ENCODE results near the gene INSIG1. TPM values are rescaled to one million over a fixed set of nuclear protein-coding genes. Genes with fewer than 3 reads are reported as not detected.

The INSIG1 gene
- total RNA-seq, 1 donor from 2014 or later: 55.7 TPM

- H4K20me1 ChIP-seq (ENCODE audit: insufficient read depth, low read length): no peaks in the 10 kb centered on the region
- no peaks in the 10 kb centered on the region for H3K27me3 ChIP-seq (ENCODE audit: insufficient read depth, low read length)
- H3K4me1 ChIP-seq (ENCODE audit: insufficient read depth, low read length): peaks cover 15% of the 10 kb centered on the region
- Mint-ChIP-seq H3K9me3 (ENCODE audit: unreplicated experiment) (no peaks in the 10 kb centered on the region), H3K27ac (ENCODE audit: unreplicated experiment) (no peak overlapping the region), H3K36me3 (ENCODE audit: low read depth, unreplicated experiment) (no peaks in the 10 kb centered on the region), H3K4me3 (ENCODE audit: unreplicated experiment) (no peak overlapping the region), H3K27me3 (ENCODE audit: low read depth, unreplicated experiment) (peaks cover 10% of the 10 kb centered on the region), H3K4me1 (ENCODE audit: low read depth, unreplicated experiment) (peaks cover 13% of the 10 kb centered on the region)
- H3K79me2 ChIP-seq (ENCODE audit: insufficient read depth, low read length): no peaks in the 10 kb centered on the region
- no peak overlapping the region for H3K27ac ChIP-seq (ENCODE audit: low read depth, low read length)
- FAIRE-seq (no peak), DNase-seq (ENCODE audit: low read depth) (no peak)
- H3K4me3 ChIP-seq (ENCODE audit: insufficient read depth, low read depth, low read length): no peak overlapping the region
- no peak overlapping the region for H3K9ac ChIP-seq (ENCODE audit: low read length)
- no peak for TF ChIP-seq EZH2 (IDR thresholded peaks at IDR 0.05; ENCODE audit: insufficient read depth, low read length)
- TF ChIP-seq, protein P1, sequence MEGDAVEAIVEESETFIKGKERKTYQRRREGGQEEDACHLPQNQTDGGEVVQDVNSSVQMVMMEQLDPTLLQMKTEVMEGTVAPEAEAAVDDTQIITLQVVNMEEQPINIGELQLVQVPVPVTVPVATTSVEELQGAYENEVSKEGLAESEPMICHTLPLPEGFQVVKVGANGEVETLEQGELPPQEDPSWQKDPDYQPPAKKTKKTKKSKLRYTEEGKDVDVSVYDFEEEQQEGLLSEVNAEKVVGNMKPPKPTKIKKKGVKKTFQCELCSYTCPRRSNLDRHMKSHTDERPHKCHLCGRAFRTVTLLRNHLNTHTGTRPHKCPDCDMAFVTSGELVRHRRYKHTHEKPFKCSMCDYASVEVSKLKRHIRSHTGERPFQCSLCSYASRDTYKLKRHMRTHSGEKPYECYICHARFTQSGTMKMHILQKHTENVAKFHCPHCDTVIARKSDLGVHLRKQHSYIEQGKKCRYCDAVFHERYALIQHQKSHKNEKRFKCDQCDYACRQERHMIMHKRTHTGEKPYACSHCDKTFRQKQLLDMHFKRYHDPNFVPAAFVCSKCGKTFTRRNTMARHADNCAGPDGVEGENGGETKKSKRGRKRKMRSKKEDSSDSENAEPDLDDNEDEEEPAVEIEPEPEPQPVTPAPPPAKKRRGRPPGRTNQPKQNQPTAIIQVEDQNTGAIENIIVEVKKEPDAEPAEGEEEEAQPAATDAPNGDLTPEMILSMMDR (IDR thresholded peaks at IDR 0.05; ENCODE audit: insufficient read depth, low read depth, low read length): no peak
- H2AFZ ChIP-seq (ENCODE audit: low read depth, low read length): no peak overlapping the region
- no peak overlapping the region for H3K4me2 ChIP-seq (ENCODE audit: low read length)
- no peaks in the 10 kb centered on the region for H3K36me3 ChIP-seq (ENCODE audit: insufficient read depth, low read length)
- H3K9me3 ChIP-seq (ENCODE audit: insufficient read depth, low read depth, low read length): no peaks in the 10 kb centered on the region
Measured at GRCh38 chr7:155261031-155261985, 36.4 kb upstream of the INSIG1 start.

DNA sequence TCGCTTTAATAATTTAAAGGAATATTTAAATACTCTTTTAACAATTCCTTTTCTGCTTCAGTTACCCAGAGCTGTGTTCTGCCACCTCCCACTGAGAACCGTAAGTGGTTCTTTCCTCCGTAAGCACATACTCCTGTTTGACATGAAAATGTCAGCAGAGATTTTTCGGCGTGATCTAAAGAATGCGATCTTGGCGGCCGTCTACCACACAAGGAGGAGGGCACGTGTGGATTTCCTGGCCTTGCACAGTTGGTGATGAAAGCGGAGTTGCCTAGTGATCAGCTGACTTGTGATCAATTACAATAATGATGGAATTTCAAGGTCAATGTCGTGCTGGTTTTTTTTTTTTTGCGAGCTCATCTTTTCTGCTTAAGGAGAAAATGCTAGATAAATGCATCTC, 35.6 kb upstream of the INSIG1 start:
- Histone ChIP-seq H3K9me3 (ENCODE audit: insufficient read depth, low read depth, low read length) (no peaks in the 10 kb centered on the region), H3K9ac (ENCODE audit: low read length) (no peak overlapping the region), H3K36me3 (ENCODE audit: insufficient read depth, low read length) (no peaks in the 10 kb centered on the region), H3K4me1 (ENCODE audit: insufficient read depth, low read length) (peaks cover 14% of the 10 kb centered on the region), H3K79me2 (ENCODE audit: insufficient read depth, low read length) (no peaks in the 10 kb centered on the region), H3K4me2 (ENCODE audit: low read length) (no peak overlapping the region), H3K4me3 (ENCODE audit: insufficient read depth, low read depth, low read length) (no peak overlapping the region), H3K27me3 (ENCODE audit: insufficient read depth, low read length) (no peaks in the 10 kb centered on the region), H4K20me1 (ENCODE audit: insufficient read depth, low read length) (no peaks in the 10 kb centered on the region), H3K27ac (ENCODE audit: low read depth, low read length) (no peak overlapping the region), H2AFZ (ENCODE audit: low read depth, low read length) (no peak overlapping the region)
- H3K36me3 Mint-ChIP-seq (ENCODE audit: low read depth, unreplicated experiment): no peaks in the 10 kb centered on the region
- H3K27me3 Mint-ChIP-seq (ENCODE audit: low read depth, unreplicated experiment): peaks cover 10% of the 10 kb centered on the region
- no peak for DNase-seq (ENCODE audit: low read depth)
- H3K4me1 Mint-ChIP-seq (ENCODE audit: low read depth, unreplicated experiment): peaks cover 13% of the 10 kb centered on the region
- no peak for FAIRE-seq
- no peak overlapping the region for H3K27ac Mint-ChIP-seq (ENCODE audit: unreplicated experiment)
- no peaks in the 10 kb centered on the region for H3K9me3 Mint-ChIP-seq (ENCODE audit: unreplicated experiment)
- TF ChIP-seq, protein P1 (IDR thresholded peaks at IDR 0.05; ENCODE audit: insufficient read depth, low read depth, low read length): no peak
- no peak for TF ChIP-seq EZH2 (IDR thresholded peaks at IDR 0.05; ENCODE audit: insufficient read depth, low read length)
- H3K4me3 Mint-ChIP-seq (ENCODE audit: unreplicated experiment): no peak overlapping the region

DNA sequence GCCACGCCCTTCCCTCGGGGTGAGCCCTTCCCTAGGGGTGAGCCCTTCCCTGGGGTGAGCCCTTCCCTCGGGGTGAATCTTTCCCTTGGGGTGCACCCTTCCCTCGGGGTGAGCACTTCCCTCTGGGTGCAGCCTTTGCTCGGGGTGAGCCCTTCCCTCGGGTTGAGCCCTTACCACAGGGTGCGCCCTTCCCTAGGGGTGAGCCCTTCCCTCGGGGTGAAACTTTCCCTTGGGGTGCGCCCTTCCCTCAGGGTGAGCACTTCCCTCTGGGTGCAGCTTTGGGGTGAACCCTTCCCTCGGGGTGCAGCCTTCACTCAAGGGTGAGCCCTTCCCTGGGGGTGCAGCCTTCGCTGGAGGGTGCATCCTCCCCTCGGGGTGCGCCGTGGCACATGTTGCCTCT, 34.6 kb upstream of the INSIG1 start:
- H4K20me1 ChIP-seq (ENCODE audit: insufficient read depth, low read length): no peaks in the 10 kb centered on the region
- no peaks in the 10 kb centered on the region for H3K79me2 ChIP-seq (ENCODE audit: insufficient read depth, low read length)
- no peaks in the 10 kb centered on the region for H3K9me3 ChIP-seq (ENCODE audit: insufficient read depth, low read depth, low read length)
- H3K9me3 Mint-ChIP-seq (ENCODE audit: unreplicated experiment): no peaks in the 10 kb centered on the region
- no peak overlapping the region for H3K27ac Mint-ChIP-seq (ENCODE audit: unreplicated experiment)
- TF ChIP-seq, protein P1 (IDR thresholded peaks at IDR 0.05; ENCODE audit: insufficient read depth, low read depth, low read length): no peak
- no peak for TF ChIP-seq EZH2 (IDR thresholded peaks at IDR 0.05; ENCODE audit: insufficient read depth, low read length)
- no peak for FAIRE-seq
- no peak overlapping the region for H3K4me2 ChIP-seq (ENCODE audit: low read length)
- no peak overlapping the region for H3K27ac ChIP-seq (ENCODE audit: low read depth, low read length)
- H3K36me3 Mint-ChIP-seq (ENCODE audit: low read depth, unreplicated experiment): no peaks in the 10 kb centered on the region
- no peaks in the 10 kb centered on the region for H3K27me3 ChIP-seq (ENCODE audit: insufficient read depth, low read length)
- H3K27me3 Mint-ChIP-seq (ENCODE audit: low read depth, unreplicated experiment): peaks cover 10% of the 10 kb centered on the region
- no peak overlapping the region for H3K4me3 Mint-ChIP-seq (ENCODE audit: unreplicated experiment)
- DNase-seq (ENCODE audit: low read depth): no peak
- peaks cover 8% of the 10 kb centered on the region for H3K4me1 Mint-ChIP-seq (ENCODE audit: low read depth, unreplicated experiment)
- no peak overlapping the region for H3K9ac ChIP-seq (ENCODE audit: low read length)
- H3K4me1 ChIP-seq (ENCODE audit: insufficient read depth, low read length): peaks cover 4% of the 10 kb centered on the region
- no peak overlapping the region for H3K4me3 ChIP-seq (ENCODE audit: insufficient read depth, low read depth, low read length)
- H2AFZ ChIP-seq (ENCODE audit: low read depth, low read length): no peak overlapping the region
- H3K36me3 ChIP-seq (ENCODE audit: insufficient read depth, low read length): no peaks in the 10 kb centered on the region

Measured in astrocyte (in vitro differentiated cells and primary cell).